ENCODE measurements around the gene FNTB.
A peak's percentile ranks its signal among the peaks of the same experiment; 100 is the strongest.

Gene FNTB

GRCh38 chr14:64986648-64987437 is at the start of gene FNTB:
Gene FNTB (plus strand): TSS chr14:64986895. CDS start chr14:64986954, 59 bp downstream.
- H3K4me3 ChIP-seq (ENCODE audit: low read depth, low read length) = peak within 1 kb of the TSS; percentile 69
- DNase-seq (ENCODE audit: low read depth) = peak; percentile 97
- TF ChIP-seq, protein P1, sequence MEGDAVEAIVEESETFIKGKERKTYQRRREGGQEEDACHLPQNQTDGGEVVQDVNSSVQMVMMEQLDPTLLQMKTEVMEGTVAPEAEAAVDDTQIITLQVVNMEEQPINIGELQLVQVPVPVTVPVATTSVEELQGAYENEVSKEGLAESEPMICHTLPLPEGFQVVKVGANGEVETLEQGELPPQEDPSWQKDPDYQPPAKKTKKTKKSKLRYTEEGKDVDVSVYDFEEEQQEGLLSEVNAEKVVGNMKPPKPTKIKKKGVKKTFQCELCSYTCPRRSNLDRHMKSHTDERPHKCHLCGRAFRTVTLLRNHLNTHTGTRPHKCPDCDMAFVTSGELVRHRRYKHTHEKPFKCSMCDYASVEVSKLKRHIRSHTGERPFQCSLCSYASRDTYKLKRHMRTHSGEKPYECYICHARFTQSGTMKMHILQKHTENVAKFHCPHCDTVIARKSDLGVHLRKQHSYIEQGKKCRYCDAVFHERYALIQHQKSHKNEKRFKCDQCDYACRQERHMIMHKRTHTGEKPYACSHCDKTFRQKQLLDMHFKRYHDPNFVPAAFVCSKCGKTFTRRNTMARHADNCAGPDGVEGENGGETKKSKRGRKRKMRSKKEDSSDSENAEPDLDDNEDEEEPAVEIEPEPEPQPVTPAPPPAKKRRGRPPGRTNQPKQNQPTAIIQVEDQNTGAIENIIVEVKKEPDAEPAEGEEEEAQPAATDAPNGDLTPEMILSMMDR (IDR thresholded peaks at IDR 0.05; ENCODE audit: insufficient read depth, low read depth, low read length, missing control alignments) = peak; percentile 84

DNA sequence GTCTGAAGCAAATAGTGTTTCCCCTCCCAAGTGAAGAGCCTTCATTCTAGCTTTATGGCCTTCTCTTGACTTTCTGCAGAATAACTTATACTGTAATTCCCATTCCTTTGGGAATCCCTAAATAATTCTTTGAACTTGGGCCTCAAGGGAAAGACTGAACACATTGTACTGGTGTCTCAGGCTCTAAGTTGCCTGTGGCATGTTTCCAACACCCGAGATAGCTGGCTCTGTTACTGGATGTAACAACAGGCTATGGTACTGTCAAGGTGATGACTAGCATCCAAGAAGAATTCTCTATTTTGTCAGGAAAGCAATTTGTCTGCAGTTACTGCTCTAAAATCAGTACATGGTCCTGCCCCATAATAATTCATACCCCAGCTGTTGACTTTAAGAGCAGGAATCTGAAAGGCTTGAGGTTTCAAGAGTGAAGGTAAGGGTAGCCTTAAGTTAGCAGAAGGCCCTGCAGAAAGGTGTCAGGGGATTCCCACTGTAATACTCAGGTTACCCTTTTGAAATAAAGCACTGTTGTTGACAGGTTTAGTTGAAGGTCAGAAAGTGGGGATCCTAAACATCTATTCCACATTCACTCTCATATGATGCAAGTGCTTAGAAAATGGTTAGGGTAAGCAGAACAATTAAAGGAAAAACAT is 49.4 kb upstream of the FNTB start:
- DNase-seq (ENCODE audit: low read depth) = no peak
- TF ChIP-seq, protein P1 (IDR thresholded peaks at IDR 0.05; ENCODE audit: insufficient read depth, low read depth, low read length, missing control alignments) = no peak
- H3K4me3 ChIP-seq (ENCODE audit: low read depth, low read length) = no peak overlapping the region

DNA sequence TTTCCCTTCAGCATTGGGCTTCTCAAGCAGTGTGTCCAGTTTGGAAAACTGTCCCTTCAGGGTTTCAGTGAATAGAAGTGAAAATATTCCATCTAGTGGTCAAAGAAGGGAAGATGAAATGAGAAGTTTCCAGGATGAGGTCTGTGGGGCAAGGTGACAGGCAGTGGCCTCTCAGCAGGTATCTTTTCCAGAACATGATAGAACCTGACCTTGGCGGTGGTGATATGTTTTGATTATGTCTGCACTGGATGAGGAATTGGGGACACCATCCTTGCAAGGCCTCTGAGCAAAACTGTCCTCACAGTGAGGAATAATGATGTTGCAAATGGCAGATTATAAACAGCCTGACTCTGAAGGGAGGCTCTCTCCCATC is 48.9 kb upstream of the FNTB start:
- TF ChIP-seq, protein P1 (IDR thresholded peaks at IDR 0.05; ENCODE audit: insufficient read depth, low read depth, low read length, missing control alignments) = no peak
- H3K4me3 ChIP-seq (ENCODE audit: low read depth, low read length) = no peak overlapping the region
- DNase-seq (ENCODE audit: low read depth) = no peak

DNA sequence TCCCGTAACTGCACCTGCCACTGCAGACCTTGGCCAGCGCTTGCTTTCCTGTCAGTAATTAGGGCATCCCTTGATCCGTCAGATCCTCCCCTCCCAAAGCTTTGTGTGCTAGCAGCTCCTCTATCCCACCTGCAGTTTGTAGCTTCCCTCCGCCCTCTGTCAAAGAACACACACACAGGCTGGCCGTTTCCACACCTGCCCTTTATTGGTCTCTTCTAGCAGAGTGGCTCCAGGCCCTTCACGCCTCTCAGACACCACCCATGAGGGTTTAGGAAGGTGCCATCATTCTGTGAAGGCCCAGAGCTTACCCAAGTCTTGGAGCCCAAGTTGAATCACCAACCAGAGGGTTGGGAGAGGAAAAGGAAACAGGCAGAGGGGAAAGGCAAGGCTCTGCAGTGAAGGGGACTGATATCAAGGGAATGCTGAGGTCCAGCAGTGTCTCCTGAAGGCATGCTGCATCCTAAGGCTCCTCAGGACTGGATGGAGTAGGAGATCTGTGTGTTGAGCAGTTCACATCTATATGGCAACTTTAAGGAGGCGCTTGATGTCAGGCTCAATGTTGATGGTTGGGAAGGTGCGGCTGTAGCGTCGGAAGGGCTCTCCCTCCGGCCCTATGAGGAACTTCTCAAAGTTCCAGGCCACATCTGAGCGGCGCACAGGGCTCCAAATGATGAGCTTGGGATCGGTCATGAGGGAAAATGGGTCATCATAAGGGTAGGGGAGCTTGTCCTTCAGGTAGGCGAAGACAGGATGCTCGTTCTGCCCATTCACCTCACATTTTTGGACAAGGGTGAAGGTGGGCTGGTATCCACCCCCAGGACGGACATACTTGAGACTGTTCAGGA is 47.5 kb upstream of the FNTB start:
- DNase-seq (ENCODE audit: low read depth) = no peak
- TF ChIP-seq, protein P1 (IDR thresholded peaks at IDR 0.05; ENCODE audit: insufficient read depth, low read depth, low read length, missing control alignments) = no peak
- no peak overlapping the region for H3K4me3 ChIP-seq (ENCODE audit: low read depth, low read length)

DNA sequence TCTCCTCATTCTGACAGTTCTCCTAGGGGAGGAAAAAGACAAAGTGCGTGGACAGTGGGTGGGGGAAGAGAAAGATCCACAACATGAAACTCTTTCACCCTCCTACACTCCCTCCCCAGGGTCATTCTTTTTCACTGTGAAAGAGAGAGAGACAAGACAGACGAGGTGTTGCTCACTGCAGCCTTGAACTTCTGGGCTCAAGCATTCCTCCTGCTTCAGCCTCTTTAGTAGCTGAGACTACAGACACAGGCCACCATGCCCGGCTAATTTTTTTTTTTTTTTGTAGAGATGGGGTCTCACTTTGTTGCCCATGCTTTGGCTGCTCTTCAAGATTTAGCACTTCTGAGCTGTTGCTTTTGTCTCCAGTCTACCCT is 46.9 kb upstream of the FNTB start:
- TF ChIP-seq, protein P1 (IDR thresholded peaks at IDR 0.05; ENCODE audit: insufficient read depth, low read depth, low read length, missing control alignments) = no peak
- DNase-seq (ENCODE audit: low read depth) = no peak
- no peak overlapping the region for H3K4me3 ChIP-seq (ENCODE audit: low read depth, low read length)

DNA sequence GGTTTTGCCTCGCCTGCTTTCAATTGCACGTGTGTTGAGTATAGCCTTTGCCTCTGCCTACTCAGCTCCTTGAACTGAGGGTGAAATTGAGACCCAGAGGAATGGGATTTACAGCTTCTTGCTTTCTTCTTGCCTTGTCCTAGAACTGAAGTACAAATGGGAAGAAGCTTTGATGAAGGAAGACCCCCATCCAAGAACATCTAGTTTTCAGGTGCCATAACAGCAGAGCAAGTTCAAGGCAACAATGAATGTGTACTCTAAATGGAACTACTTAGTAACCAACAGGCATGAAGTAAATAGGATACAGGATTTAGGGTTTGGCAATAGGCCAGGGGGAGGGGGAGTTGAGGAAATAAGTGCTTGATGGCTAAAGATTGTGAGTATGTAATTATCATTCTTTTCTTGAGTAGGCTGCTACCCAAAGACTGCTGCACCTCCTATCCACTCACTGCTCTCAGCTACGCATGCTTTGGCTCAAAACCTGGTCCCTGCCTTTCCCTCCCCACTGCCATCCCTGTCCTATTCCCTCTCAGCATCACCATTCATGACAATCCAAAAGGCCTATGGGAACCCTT is 46.3 kb upstream of the FNTB start:
- TF ChIP-seq, protein P1 (IDR thresholded peaks at IDR 0.05; ENCODE audit: insufficient read depth, low read depth, low read length, missing control alignments) = no peak
- no peak for DNase-seq (ENCODE audit: low read depth)
- no peak overlapping the region for H3K4me3 ChIP-seq (ENCODE audit: low read depth, low read length)
